ENCODE data around the gene FOLR2. TPM values are rescaled to one million over a fixed set of nuclear protein-coding genes. Genes with fewer than 3 reads are reported as not detected.

Gene FOLR2
- total and polyA plus RNA-seq, 2 of the 8 experiments (the other 6 are each of a cell fraction or from before 2014, with no cell fraction given), result not detected

DNA sequence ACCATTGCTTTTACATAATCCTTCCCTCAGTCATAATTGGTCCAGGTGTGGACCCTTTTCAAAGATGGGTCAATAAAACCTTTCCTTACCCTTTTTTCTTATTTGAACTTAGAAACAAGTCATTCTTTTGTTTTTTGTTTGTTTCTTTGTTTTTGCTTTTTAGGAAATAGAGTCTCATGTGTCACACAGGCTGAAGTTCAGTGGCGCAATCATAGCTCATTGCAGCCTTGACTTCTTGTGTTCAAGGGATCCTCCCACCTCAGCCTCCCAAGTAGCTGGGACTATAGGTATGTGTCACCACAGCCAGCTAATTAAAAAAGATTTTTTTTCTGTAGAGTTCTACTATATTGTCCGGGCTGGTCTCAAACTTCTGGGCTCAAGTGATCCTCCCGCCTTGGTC is 36.8 kb downstream of the FOLR2 start:
- Histone ChIP-seq H4K20me1 (replicated peaks in 1 of 2; ENCODE audit: control insufficient read depth in 1 of 2, insufficient read depth in 2 of 2, low read length in 2 of 2) (no peaks in the 10 kb centered on the region), H3K4me2 (ENCODE audit: insufficient read depth in 1 of 2, low read depth in 2 of 2, low read length in 2 of 2) (no peak overlapping the region), H3K4ac (replicated peaks; ENCODE audit: insufficient read length, low read depth, low read length) (no peak overlapping the region), H3K14ac (ENCODE audit: insufficient read length) (no peak overlapping the region), H2AFZ (ENCODE audit: low read length) (no peak overlapping the region), H3K23me2 (ENCODE audit: low read depth, low read length) (no peaks in the 10 kb centered on the region), H2BK12ac (ENCODE audit: low read depth, low read length) (no peak overlapping the region), H3K23ac (ENCODE audit: insufficient read length) (no peak overlapping the region), H4K5ac (ENCODE audit: insufficient read length, low read depth, low read length) (no peak overlapping the region), H2AK5ac (ENCODE audit: low read depth, low read length) (no peak overlapping the region), H3K56ac (replicated peaks; ENCODE audit: insufficient read length, low read depth, low read length) (no peak overlapping the region), H3K4me1 (replicated peaks in 1 of 4; ENCODE audit: control insufficient read depth in 3 of 4, insufficient read depth in 4 of 4, low read length in 3 of 4) (peaks cover 0 to 1% (median 0%) of the 10 kb centered on the region in 4 experiments; a peak in 1 of 7 replicates), H3K79me2 (ENCODE audit: control insufficient read depth in 1 of 2, insufficient read depth in 2 of 2, low read length in 2 of 2) (no peaks in the 10 kb centered on the region), H3K9ac (replicated peaks in 1 of 4; ENCODE audit: extremely low read depth in 1 of 4, low read depth in 3 of 4, low read length in 3 of 4) (no peak overlapping the region), H3K9me3 (ENCODE audit: insufficient read depth in 2 of 2, low read depth in 1 of 2, low read length in 1 of 2) (0 out of 4 replicates have a peak, but pooled peaks cover 0 to 5% of the 10 kb centered on the region in 2 experiments), H2BK15ac (ENCODE audit: low read length) (no peak overlapping the region), H3K36me3 (ENCODE audit: control insufficient read depth in 2 of 4, insufficient read depth in 4 of 4, low read length in 3 of 4) (no peaks in the 10 kb centered on the region), H3K27ac (ENCODE audit: low read depth, low read length) (no peak overlapping the region), H3K4me3 (ENCODE audit: extremely low read depth in 1 of 4, insufficient read depth in 2 of 4, low read depth in 3 of 4, low read length in 4 of 4) (no peak overlapping the region), H3K18ac (ENCODE audit: extremely low read depth, low read length) (no peak overlapping the region), H4K91ac (replicated peaks; ENCODE audit: insufficient read length, low read length) (no peak overlapping the region), H2BK5ac (ENCODE audit: low read depth, low read length) (no peak overlapping the region), H2BK120ac (replicated peaks; ENCODE audit: low read depth, low read length) (no peak overlapping the region), H3K79me1 (ENCODE audit: low read depth, low read length) (no peaks in the 10 kb centered on the region), H4K8ac (ENCODE audit: extremely low read depth, insufficient read depth, low read length) (no peak overlapping the region), H3K27me3 (replicated peaks in 1 of 4; ENCODE audit: control insufficient read depth in 3 of 4, extremely low read depth in 1 of 4, insufficient read depth in 3 of 4, low read length in 3 of 4) (peaks cover 0 to 13% (median 4%) of the 10 kb centered on the region in 4 experiments; a peak in 4 of 7 replicates), H2BK20ac (ENCODE audit: low read length) (no peak overlapping the region)
- WGBS, 2 experiments (ENCODE audit: extremely low coverage in 1 of 2, insufficient coverage in 1 of 2, insufficient read length in 1 of 2, insufficient replicate concordance in 2 of 2, low coverage in 1 of 2, low lambda C conversion rate in 2 of 2, missing lambda C conversion rate in 1 of 2), result 78% methylated on average over 3 of the region's 3 CpGs; no CpG with 5 or more reads in 1 of the 2 experiments
- peak in 1 of 2 experiments; percentile 1 for DNase-seq (ENCODE audit: low read depth in 1 of 2, low spot score in 2 of 2)
- TF ChIP-seq, protein P1, sequence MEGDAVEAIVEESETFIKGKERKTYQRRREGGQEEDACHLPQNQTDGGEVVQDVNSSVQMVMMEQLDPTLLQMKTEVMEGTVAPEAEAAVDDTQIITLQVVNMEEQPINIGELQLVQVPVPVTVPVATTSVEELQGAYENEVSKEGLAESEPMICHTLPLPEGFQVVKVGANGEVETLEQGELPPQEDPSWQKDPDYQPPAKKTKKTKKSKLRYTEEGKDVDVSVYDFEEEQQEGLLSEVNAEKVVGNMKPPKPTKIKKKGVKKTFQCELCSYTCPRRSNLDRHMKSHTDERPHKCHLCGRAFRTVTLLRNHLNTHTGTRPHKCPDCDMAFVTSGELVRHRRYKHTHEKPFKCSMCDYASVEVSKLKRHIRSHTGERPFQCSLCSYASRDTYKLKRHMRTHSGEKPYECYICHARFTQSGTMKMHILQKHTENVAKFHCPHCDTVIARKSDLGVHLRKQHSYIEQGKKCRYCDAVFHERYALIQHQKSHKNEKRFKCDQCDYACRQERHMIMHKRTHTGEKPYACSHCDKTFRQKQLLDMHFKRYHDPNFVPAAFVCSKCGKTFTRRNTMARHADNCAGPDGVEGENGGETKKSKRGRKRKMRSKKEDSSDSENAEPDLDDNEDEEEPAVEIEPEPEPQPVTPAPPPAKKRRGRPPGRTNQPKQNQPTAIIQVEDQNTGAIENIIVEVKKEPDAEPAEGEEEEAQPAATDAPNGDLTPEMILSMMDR (IDR thresholded peaks at IDR 0.05; ENCODE audit: control extremely low read depth in 1 of 3, insufficient read depth in 1 of 3, low read depth in 1 of 3, low read length in 3 of 3), result no peak
- TF ChIP-seq SIX5 (IDR thresholded peaks at IDR 0.05; ENCODE audit: low read depth, low read length) (no peak), SAP30 (IDR thresholded peaks at IDR 0.05; ENCODE audit: insufficient read depth, insufficient replicate concordance, low read length) (no peak), CBX8 (IDR thresholded peaks at IDR 0.05; ENCODE audit: borderline replicate concordance, low read depth, low read length) (no peak), CEBPB (IDR thresholded peaks at IDR 0.05; ENCODE audit: low read depth, low read length) (no peak), CREB1 (IDR thresholded peaks at IDR 0.05) (no peak), CTBP2 (IDR thresholded peaks at IDR 0.05; ENCODE audit: borderline replicate concordance, insufficient read depth, insufficient read length, low read length) (no peak)
- no peak for FAIRE-seq
- CTCF ChIA-PET (ENCODE audit: partially characterized antibody), result interaction anchor here (1.4 kb wide), 1 partner anchor 12 kb away, joined by 3 read pairs; no protein-coding TSS in a partner anchor
- POLR2A ChIA-PET (ENCODE audit: partially characterized antibody), result no interaction called here

All from H1 (cell line).